HG02870 (cell line): ENCODE measurements around the gene RNF151.
A peak's percentile ranks its signal among the peaks of the same experiment; 100 is the strongest.

Experiments used
- ATAC-seq: cut with Tn5 transposase; IDR thresholded peaks from one replicate; pipeline ENCODE4 v1.9.1; 2021; ENCODE audit warnings: mild to moderate bottlenecking, moderate library complexity; ENCODE audit not compliant: unreplicated experiment

RNF151 gene

DNA sequence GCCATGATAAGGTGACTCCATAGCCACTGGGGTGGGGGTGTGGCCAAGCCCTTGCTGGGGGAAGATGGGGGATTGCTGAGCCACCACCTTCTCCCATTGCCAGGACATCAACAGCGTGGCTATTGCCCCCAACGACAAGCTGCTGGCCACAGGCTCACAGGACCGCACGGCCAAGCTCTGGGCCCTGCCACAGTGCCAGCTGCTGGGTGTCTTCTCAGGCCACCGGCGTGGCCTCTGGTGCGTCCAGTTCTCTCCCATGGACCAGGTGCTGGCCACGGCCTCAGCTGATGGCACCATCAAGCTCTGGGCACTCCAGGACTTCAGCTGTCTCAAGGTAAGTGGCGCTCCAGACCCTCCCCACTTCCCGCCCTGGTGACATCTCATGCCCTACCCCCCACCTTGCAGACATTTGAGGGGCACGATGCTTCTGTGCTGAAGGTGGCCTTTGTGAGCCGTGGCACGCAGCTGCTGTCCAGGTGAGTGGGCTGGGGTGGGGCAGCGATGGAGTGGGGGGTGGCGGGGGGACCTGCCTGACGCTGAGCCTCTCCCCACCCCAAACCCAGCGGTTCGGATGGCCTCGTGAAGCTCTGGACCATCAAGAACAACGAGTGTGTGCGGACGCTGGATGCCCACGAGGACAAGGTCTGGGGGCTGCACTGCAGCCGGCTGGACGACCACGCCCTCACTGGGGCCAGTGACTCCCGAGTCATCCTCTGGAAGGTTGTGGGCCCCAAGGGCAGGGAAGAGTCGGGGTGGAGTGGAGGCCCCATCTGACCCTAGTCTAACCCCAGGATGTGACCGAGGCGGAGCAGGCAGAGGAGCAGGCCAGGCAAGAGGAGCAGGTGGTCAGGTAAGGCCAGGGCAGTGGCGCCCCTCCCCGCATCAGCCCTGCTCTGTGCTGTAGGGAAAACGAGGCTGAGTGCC, 10.6 kb downstream of the RNF151 start:
- no peak for ATAC-seq

DNA sequence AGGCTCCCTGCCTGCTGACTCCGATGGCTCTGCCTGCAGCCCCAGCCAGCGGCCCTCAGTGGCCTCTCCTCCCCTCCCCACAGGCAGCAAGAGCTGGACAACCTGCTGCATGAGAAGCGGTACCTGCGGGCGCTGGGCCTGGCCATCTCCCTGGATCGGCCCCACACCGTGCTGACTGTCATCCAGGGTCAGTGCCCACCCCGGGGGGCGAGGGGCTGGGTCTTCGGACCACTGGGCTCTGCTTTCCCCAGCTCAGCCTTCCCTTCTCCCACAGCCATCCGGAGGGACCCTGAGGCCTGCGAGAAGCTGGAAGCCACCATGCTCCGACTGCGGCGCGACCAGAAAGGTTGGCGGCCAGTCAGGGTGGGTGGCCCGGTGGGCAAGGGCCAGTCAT, 11.2 kb downstream of the RNF151 start:
- ATAC-seq = no peak

DNA sequence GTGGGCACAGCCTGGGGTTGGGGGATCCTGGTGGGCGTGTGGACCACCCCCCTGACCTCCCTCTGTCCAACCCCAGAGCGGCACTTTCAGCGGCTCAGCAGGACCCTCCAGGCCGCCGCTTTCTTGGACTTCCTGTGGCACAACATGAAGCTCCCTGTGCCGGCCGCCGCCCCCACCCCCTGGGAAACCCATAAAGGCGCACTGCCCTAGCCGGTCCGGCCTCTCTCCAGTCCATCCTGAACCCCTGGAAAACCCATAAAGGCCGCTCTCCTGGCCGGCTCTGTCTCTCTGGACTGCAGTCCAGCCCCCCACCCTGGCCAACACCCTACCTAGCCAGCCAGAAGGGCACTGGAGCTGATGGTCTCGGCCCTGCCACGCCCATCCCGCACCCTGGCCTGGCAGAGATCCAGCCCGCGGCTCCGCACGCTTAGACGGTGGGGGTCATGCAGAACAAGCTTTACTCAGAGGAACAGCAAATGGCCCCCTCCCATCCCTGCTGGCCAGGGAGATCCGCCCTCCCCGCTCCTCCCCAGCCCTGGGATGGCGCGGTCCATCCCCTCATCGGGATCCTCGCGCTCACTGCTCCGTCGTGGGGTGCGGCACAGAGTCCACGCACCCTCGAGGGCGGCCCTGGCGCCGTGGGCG, 11.9 kb downstream of the RNF151 start:
- no peak for ATAC-seq

DNA sequence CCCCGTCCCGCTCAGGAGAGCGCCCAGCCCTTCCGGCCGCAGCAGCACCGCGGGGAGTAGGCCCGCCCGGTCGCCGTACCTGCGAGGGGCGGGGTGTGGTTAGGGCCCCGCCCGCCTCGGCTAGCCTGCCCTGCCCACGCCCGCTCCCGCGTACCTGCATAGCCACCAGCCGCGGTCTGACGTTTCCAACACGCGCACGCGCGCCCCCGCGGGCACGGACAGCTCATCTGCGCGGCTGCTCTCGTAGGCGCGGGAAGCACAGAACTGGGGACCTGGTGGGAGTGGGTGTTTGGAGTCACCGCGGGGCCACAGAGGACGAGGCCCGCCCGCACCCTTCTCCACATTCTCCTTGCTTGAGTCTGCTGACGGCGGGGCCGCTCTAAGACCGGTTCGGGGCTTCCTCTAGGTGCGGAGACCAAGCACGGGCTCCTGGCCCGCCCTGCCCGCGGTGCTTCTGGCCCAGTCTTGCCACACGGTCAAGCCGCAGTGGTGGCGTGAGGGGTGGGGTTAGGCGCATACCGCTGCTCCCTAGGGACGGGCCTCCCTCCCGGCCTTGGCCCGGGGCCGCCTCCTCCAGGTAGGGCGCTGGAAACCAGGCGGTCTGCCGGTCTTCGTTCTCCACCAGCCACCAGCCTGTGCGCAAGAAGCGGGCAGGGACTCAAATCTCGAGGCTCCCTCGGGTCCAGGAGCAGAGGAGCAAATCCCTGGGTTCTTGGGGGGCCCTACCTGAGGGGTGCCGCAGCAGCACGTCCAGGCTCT, 12.8 kb downstream of the RNF151 start:
- no peak for ATAC-seq

DNA sequence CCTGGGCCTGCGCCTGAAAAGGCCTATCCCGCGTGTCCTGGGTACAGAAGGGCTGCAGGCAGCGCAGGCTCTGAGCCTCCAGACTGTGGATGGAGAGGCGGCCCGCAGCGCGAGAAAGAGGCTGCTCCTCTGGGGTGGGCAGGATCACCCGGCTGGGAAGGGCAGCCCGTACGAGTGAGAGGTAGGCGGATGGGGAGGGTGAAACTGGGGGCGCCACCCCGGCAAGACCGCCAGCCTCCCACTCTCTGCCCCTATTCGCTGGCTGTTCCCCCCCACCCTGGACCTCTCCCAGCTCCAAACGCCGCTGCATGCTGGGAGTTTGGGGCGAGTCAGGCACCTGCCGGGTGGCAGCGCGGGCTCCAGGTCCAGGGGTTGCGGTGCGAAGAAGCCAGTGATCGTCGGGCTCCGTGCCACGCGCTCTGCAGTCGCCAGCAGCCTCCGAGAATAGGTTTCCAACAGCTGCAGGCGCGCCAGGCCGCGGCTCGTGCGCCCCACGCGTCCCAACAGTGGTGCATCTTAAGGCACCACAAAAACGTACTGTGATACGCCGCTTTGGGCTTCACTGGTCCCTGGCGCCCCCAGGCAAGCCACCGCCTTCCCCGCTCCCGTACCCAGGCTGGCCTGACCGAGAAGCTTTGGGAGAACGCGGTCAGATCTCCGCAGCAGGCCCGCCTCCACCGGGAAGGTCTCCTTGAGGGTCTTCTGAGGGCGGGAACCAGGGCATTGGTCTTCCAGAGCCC, 13.5 kb downstream of the RNF151 start:
- ATAC-seq = no peak

DNA sequence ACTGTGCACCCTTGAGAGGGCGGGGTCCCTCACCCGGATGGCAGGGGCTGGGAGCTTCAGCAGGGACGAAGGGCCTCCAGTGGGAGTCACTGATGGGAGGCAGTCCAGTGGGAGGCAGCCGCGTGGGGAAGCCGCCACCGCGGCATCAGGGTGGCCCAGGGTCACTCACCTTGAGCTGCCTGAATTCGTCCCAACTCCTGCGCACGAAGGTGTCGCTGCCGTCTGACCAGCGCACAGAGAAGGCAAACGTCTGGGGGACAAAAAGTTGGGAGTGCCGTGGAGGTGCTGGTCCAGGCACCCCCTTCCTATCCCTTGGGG, 14.1 kb downstream of the RNF151 start:
- no peak for ATAC-seq

DNA sequence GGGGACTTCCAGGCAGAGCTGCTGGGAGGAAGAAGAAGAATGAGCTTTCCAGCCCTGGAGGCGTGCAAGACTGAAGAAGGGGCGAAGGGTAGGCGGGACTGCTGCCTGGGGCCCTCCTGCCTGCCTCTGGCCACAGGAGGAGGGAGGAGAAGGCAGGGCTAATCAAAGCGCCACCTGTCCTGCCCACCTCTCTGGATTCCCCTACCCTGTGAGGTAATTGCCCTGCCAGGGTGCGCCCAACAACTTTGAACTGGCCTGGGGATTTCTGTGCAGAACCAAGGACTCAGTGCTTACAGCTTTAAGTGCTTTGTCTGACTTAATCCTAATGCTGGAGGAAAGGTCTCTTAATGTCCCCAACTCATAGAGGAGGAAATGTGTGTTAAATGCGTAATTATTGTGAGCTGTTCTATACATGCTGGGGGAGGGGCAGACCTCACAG, 14.8 kb downstream of the RNF151 start, which contains the start of gene NOXO1:
Gene NOXO1, minus strand, starts transcription at position 72 of the 439 bp plus-strand sequence. CDS start 290 bp downstream, outside the sequence.
- ATAC-seq = no peak

DNA sequence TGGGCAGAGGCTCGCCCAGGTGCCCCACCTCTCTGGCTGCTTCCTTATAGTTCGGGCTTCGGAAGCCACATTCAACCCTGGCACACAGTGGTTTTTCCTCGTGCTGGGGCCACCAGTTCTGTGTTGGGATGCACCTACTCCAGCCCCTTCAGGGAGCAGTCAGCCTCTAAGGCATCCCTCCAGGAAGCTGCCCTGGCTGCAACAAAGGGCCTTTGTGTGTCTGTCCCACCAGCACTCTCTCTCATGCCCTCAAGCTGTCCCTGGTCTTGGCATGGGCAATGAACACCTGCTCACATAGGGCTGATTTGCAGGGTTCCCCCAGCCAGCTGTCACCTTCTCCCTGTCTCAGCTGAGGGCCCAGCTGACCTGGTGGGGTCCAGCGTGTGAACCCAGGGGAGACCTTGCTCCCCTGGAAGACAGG, 15.4 kb downstream of the RNF151 start:
- ATAC-seq = no peak

DNA sequence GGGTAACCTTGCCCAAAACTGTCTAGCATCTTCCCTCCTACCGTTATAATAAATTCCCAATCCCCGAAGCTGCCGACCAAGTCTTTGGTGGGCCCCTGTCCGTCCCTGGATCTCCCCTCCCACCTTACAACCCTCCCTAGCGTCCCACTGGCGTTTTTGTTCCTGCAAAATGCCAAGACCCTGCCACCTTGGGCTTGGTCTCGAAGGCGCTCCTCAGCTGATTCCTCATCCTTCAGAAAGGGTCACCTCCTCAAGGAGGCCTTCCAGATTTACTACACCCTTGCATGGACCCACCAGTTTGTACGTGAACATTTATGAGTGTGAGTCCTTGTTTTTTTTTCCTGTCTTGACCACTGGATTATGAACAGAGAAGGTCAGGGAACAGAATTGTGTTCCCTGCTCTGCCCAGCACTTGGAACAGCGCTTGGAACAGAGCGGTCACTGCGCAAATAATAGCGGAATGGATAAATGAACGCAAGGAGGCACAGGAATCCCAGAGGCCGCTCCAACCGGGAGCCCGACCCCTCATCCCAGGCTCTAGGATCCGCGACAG, 16.4 kb downstream of the RNF151 start:
- ATAC-seq = no peak

DNA sequence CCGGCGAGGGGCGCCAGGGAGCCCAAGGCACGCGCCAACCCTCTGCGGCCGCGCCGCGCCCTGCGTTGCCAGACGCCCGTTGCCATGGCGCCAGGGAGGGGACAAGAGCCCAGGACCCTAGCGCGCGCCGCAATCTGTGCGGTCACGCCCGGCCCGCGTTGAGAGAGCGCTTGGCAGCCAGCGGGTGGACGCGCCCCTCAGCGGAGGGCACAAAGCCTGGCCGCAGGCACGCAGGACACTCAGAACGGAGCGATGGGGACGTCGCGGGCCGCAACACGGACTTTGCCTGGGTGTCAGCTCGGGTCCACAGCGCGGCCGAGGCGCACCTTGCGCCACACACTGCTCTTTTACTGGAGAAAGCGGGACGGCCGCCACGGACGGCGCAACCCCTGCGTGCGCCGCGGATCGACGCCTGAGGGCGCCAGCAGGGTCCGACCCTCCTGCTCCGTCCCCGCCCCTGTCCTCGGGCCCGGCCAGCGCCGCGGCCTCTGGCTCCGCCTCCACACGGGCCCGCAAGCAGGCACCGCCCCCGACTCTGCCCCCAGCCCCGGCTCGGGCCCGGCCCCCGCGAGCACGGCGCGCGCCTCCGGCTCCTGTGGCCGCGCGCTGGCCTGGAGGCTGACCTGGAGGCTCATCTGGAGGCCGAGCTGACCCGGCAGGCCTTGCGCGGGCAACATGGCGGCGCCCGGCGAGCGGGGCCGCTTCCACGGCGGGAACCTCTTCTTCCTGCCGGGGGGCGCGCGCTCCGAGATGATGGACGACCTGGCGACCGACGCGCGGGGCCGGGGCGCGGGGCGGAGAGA, 17.1 kb downstream of the RNF151 start, which contains the start of gene GFER:
Gene GFER, plus strand, starts transcription at position 650 of the 803 bp plus-strand sequence. Its CDS starts 26 bp downstream, at position 676.
- peak; percentile 76 for ATAC-seq

DNA sequence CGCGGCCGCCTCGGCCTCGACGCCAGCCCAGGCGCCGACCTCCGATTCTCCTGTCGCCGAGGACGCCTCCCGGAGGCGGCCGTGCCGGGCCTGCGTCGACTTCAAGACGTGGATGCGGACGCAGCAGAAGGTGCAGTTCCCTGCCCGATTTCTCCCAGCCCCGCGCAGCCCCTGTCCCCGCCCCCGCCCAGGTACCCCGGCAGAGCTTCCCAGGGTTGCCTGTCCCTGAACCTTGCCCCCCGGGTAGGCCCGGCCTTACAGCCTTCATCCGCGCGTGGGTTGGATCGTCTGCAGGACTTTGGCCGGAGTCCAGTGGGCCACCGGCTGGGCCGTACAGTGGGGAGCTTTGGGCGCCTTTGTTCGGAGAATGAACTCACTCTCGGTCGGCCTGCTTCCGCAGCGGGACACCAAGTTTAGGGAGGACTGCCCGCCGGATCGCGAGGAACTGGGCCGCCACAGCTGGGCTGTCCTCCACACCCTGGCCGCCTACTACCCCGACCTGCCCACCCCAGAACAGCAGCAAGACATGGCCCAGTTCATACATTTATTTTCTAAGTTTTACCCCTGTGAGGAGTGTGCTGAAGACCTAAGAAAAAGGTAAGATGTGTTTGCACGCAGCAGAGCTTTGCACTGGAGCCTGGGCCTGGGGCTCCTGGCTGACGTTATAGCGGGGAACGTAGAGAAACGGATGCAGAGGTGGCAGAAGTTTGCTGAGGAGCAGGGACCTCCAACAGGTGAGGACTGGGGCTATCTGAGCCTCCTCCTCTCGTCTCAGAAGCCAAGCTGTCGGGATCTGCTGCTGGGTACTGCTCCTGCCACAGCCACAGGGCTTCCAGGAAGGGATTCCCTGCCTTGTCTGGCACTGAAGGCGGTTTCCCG, 17.9 kb downstream of the RNF151 start:
- ATAC-seq = peak; percentile 27

DNA sequence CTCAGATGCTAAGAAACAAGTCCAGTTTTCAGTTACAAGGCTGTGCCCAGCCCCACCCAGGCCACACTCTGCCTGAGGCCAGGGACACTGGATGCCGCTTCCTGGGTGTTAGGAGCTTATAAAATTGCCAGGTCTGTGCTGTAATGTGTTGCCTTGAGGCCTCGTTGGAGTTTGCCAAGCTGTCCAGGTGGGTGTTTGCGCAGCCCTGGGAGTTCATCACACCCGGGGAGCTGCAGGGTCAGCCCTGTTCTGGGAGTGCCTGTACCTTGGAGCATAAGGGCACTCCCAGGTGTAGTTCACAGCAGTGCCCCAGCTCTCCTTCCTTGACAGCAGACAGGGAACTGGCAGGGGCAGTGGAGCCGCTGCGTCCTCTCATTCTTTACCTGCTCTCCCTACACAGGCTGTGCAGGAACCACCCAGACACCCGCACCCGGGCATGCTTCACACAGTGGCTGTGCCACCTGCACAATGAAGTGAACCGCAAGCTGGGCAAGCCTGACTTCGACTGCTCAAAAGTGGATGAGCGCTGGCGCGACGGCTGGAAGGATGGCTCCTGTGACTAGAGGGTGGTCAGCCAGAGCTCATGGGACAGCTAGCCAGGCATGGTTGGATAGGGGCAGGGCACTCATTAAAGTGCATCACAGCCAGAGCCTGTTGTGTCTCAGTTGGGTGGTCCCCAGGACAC, 19.0 kb downstream of the RNF151 start:
- ATAC-seq = no peak

DNA sequence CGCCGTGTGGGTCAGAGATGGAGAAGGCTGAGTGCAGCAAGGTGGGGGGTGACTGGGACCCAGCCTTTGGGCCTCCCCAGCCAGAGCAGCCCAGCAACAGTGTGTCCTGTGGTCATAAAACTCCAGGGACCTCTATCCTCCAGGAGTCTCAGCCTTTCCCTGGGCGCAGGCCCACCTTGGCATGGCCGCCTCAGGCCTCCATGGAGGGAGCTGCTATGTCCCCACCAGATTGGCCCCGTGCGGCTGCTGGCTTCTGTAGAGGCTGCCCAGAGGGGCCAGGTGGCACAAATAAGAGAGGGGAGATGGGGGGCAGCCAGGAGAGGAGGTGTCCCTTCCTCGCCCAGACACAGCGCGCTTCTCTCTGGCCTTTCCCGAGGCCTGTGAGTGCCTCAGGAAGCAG, 20.5 kb downstream of the RNF151 start:
- ATAC-seq = no peak

DNA sequence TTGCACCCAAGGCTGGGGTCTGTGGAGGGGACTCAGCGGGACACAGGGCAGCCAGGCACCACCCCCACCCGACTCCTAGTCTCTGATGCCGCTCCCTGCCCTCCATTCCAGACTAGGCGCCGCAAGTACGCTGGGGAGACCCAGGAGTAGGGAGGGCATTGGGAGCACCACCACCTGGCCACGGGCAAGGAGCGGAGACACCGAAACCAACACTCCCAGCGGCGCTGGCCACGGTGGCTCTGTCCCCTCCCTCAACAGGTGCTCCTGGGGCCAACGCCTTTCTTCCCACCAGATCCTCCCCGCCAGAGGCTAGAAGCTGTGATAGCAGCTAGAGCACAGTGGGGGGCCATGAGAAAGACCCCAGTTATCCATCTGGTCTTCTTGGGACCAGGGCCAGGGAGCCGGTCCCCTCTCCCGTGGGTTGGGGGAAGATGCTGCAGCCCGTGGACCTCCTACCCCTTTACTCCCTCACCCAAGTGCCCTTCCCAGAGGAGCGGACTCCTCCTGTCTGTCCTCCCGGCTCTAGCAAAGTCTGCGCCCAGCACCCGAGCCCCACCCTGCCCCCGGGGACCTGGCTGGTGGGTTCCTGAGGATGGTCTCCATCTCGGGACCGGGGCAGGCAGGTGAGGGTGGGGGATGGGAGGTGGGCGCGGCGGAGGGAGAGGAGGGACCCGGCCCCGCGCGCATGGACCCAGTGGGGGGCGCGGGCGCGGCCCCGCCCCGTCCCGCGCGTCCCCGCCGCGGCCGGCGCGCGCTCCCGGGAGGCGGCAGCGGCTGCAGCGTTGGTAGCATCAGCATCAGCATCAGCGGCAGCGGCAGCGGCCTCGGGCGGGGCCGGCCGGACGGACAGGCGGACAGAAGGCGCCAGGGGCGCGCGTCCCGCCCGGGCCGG, 22.8 kb downstream of the RNF151 start, which contains the start of gene SYNGR3:
Gene SYNGR3, plus strand, starts transcription at position 762 of the 892 bp plus-strand sequence. CDS start 133 bp downstream, outside the sequence.
- no peak for ATAC-seq

DNA sequence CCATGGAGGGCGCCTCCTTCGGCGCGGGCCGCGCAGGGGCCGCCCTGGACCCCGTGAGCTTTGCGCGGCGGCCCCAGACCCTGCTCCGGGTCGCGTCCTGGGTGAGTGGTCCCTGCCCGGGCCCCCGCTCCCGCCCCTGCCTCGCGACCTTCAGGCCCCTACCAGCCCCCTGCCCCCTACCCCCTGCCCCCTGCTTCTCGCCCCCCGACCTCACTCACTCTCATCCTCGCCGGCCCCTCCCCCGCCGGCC, 23.4 kb downstream of the RNF151 start:
- ATAC-seq = no peak

DNA sequence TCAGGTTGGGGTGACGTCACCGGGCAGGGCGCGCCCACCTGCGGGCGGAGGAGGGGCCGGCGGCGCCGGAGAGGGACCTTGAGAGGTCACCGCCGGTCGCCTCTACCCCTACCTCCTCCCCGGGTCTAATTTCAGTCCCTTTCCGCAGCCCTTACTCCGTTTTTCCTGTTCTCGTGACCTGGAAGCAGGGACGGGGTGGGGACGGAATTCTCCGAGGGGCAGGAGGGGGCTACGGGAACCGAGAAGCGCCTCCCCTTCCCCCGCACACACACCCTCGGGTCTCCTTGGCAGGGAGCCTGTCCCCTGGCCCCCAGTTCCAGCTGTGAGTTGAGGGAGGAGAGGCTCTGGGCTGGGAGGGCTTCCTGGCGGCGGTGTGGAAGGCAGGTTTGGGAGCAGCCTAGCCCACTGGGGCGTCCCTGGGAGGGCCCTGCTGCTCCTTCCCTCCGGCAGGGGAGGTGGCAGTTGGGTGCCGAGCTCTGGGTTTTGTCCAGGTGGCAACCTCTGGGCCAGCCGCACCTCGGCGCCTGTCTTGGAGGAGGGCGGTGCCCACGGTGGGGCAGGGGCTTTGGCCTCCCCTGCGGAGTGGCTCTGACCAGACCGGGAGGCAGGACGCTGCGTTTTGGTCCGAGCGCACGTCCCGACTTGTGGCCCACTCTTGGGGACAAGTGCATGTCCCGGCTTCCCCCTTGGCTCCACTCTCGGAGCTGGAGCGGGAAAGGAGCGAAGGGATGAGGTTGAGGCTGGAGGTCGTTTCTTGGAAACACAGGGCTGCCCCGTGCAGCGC, 23.9 kb downstream of the RNF151 start:
- ATAC-seq = no peak
